Spleen (tissue), 11 donors: ENCODE data around the gene ARHGAP10. TPM values are rescaled to one million over a fixed set of nuclear protein-coding genes. Genes with fewer than 3 reads are reported as not detected.

Experiments used
- DNase-seq: peaks from one replicate; pipeline ENCODE4 v3.0.0-alpha.2; 2020
- H3K27ac ChIP-seq, 8 donors: fragments of 200-600 bp; sonication (generic) in 7 of 8; 1 replicate in 4 of 8; 2 replicates in 4 of 8; pipeline versions ENCODE4 v1.5.0 to v1.8.0; 2016 to 2021; ENCODE audit warnings: inconsistent platforms in 4 of 8, mild to moderate bottlenecking in 4 of 8, moderate library complexity in 1 of 8
- H3K27me3 ChIP-seq, 7 donors: fragments of 200-600 bp; sonication (generic) in 6 of 7; replicated peaks in 1 of 7; 1 replicate in 4 of 7; 2 replicates in 3 of 7; pipeline versions ENCODE4 v1.5.0 to v1.8.0; 2016 to 2021; ENCODE audit warnings: inconsistent platforms in 3 of 7, mild to moderate bottlenecking in 1 of 7
- H3K36me3 ChIP-seq, 6 donors: fragments of 200-600 bp; sonication (generic) in 5 of 6; 1 replicate in 4 of 6; 2 replicates in 2 of 6; pipeline versions ENCODE4 v1.5.0 to v1.8.0; 2016 to 2021; ENCODE audit warnings: inconsistent platforms in 2 of 6
- H3K4me1 ChIP-seq, 6 donors: fragments of 200-600 bp; sonication (generic) in 5 of 6; 1 replicate in 3 of 6; 2 replicates in 3 of 6; pipeline versions ENCODE4 v1.5.0 to v1.8.0; 2016 to 2021; ENCODE audit warnings: inconsistent platforms in 3 of 6
- H3K4me3 ChIP-seq, 8 donors: fragments of 200-600 bp; sonication (generic) in 7 of 8; 1 replicate in 4 of 8; 2 replicates in 4 of 8; pipeline versions ENCODE4 v1.5.0 to v1.8.0; 2016 to 2021; ENCODE audit warnings: inconsistent platforms in 4 of 8, mild to moderate bottlenecking in 4 of 8, moderate library complexity in 2 of 8
- H3K9me3 ChIP-seq, 8 donors: fragments of 200-600 bp; sonication (generic) in 7 of 8; 1 replicate in 4 of 8; 2 replicates in 4 of 8; pipeline versions ENCODE4 v1.5.0 to v1.8.0; 2016 to 2021; ENCODE audit warnings: inconsistent platforms in 4 of 8
- POLR2A ChIP-seq, 3 donors: fragments of 450-650 bp; IDR thresholded peaks; one replicate each; pipeline ENCODE4 v1.5.1; 2017; ENCODE audit warnings: antibody characterized with exemption in 3 of 3, mild to moderate bottlenecking in 1 of 3
- POLR2AphosphoS5 ChIP-seq, 3 donors: sonication (generic); formaldehyde crosslinking; IDR thresholded peaks; one replicate each; pipeline ENCODE4 v1.5.1; 2017; ENCODE audit warnings: antibody characterized with exemption in 3 of 3
- WGBS, 5 donors: extraction: QIAGEN DNeasy Blood & Tissue Kit in 3 of 5; methylation state at CpG; one replicate each; pipeline versions ENCODE4 v1.1.5 to v1.1.7; 2013 to 2018; 5-methylcytosine and 5-hydroxymethylcytosine counted together
- intact Hi-C: fragments of 100-400 bp; cut with DNase I; formaldehyde crosslinking; loops from one replicate; pipeline ENCODE4 v1.15.0; 2023; ENCODE audit warnings: low total_unique reads
- polyA plus RNA-seq, 3 donors: library from polyadenylated mRNA; stranded (reverse); fragments of 200-250 nt; gene quantifications; one replicate each; pipeline ENCODE4 v1.2.1, GENCODE V29; 2013
- total RNA-seq, 7 donors: library from RNA; depleted of rRNA in 3 of 7; stranded (reverse); fragments of >200 nt in 3 of 7; fragmentation: NEBNext Ultra II Directional in 4 of 7; extraction: Animal tissue kit (Norgen Biotek cat#: 25700) in 4 of 7; gene quantifications; one replicate each; pipeline versions ENCODE4 v1.1.0 to v1.2.1, GENCODE V29; 2016 to 2021
- TF ChIP-seq, protein P1 (sequence below), 11 experiments: fragments of 200-600 bp in 7 of 11; fragments of 450-650 bp in 4 of 11; sonication (generic) in 4 of 11; IDR thresholded peaks in 8 of 11; conservative IDR thresholded peaks in 3 of 11; 1 replicate in 7 of 11; 2 replicates in 4 of 11; pipeline versions ENCODE4 v1.4.0 to v1.8.0; 2016 to 2021; ENCODE audit warnings: antibody characterized with exemption in 11 of 11, inconsistent platforms in 4 of 11, mild to moderate bottlenecking in 1 of 11
- donor health status: healthy with polysubstance abuse.
- donor health status: DM: no; HTN: no; CAD: no; lungs with moderate emphysema.
- donor health status: DM: no; HTN: no; CAD: no.
- donor health status: Bipolar disorder and iron deficiency.
- donor health status: healthy.
- donor health status: DM: no; HTN: no; CAD: no.
- donor health status: DM: yes; HTN: yes; CAD: no.

Gene ARHGAP10
- total and polyA plus RNA-seq, 10 donors = 4.0 to 35.5 (median 13.3) TPM

DNA sequence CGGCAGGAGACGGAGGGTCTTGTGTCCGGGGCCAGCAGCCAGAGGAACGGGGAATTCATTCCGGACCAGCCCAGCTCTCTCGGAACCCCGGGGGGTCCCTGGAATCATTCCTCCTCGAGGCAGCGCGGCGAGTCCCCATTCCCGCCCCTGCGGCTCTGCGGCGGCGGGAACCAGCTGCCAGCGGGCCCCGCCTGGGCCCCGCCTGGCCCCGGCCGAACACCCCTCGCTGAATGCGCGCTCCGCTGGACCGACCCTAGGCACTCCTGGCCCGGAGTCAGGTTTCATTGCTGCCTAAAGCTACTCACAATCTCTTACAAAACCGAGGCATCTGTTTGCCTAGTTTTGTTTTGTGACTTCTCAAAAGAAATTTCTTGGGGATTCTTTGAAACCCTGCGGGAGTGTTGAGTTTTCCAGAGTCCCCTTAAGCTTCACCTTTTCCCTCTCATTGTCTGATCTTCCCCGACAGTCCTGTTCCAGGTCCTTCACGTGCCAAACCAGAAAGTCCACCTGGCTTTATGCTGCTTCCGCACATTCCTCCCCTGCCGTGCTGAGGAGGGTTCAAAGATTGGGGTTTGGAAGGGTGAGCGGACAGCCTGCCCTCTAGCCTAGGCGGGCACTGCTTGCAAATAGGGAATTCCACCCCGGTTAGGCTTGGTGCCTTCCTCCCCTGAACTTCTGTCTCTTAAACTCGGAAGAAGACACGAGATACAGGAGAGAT, 789 bp downstream of the ARHGAP10 start:
- no peaks in the 10 kb centered on the region for H3K9me3 ChIP-seq
- peak overlapping the region; percentile 24 to 86 (median 83) for H3K27ac ChIP-seq
- peak overlapping the region; percentile 66 to 89 (median 77) for H3K4me3 ChIP-seq
- H3K27me3 ChIP-seq = peaks cover 0 to 34% (median 7%) of the 10 kb centered on the region in 7 donors
- intact Hi-C loops = no loop called here
- WGBS, 5 donors = 2 to 4% (median 2%) methylated on average over 22 to 38 of the region's 38 CpGs
- DNase-seq = no peak
- peaks cover 6 to 36% (median 28%) of the 10 kb centered on the region in 6 donors for H3K4me1 ChIP-seq
- TF ChIP-seq POLR2A (IDR thresholded peaks at IDR 0.05) (no peak), POLR2AphosphoS5 (IDR thresholded peaks at IDR 0.05) (no peak)
- TF ChIP-seq, protein P1, sequence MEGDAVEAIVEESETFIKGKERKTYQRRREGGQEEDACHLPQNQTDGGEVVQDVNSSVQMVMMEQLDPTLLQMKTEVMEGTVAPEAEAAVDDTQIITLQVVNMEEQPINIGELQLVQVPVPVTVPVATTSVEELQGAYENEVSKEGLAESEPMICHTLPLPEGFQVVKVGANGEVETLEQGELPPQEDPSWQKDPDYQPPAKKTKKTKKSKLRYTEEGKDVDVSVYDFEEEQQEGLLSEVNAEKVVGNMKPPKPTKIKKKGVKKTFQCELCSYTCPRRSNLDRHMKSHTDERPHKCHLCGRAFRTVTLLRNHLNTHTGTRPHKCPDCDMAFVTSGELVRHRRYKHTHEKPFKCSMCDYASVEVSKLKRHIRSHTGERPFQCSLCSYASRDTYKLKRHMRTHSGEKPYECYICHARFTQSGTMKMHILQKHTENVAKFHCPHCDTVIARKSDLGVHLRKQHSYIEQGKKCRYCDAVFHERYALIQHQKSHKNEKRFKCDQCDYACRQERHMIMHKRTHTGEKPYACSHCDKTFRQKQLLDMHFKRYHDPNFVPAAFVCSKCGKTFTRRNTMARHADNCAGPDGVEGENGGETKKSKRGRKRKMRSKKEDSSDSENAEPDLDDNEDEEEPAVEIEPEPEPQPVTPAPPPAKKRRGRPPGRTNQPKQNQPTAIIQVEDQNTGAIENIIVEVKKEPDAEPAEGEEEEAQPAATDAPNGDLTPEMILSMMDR (IDR thresholded peaks at IDR 0.05 in 8 of 11, conservative IDR thresholded peaks at IDR 0.05 in 3 of 11) = no peak
- no peaks in the 10 kb centered on the region for H3K36me3 ChIP-seq

GRCh38 chr4:147733716-147734344, 1.9 kb downstream of the ARHGAP10 start:
- H3K9me3 ChIP-seq = no peaks in the 10 kb centered on the region
- H3K4me3 ChIP-seq = peak overlapping the region in 6 of 8 donors; percentile 66 to 89 (median 73)
- peak overlapping the region in 4 of 8 donors; percentile 83 to 86 (median 84) for H3K27ac ChIP-seq
- TF ChIP-seq POLR2A (IDR thresholded peaks at IDR 0.05) = no peak
- TF ChIP-seq, protein P1 (IDR thresholded peaks at IDR 0.05 in 8 of 11, conservative IDR thresholded peaks at IDR 0.05 in 3 of 11) = no peak
- no peak for TF ChIP-seq POLR2AphosphoS5 (IDR thresholded peaks at IDR 0.05)
- H3K36me3 ChIP-seq = no peaks in the 10 kb centered on the region
- peaks cover 6 to 36% (median 28%) of the 10 kb centered on the region in 6 donors for H3K4me1 ChIP-seq
- no peak for DNase-seq
- WGBS, 5 donors = 72 to 81% (median 81%) methylated on average over 5 of the region's 5 CpGs
- peaks cover 0 to 34% (median 7%) of the 10 kb centered on the region in 7 donors for H3K27me3 ChIP-seq
- intact Hi-C loops = no loop called here

- Histone ChIP-seq H3K27me3 (peaks cover 0 to 34% (median 7%) of the 10 kb centered on the region in 7 donors), H3K36me3 (no peaks in the 10 kb centered on the region), H3K4me1 (peaks cover 6 to 36% (median 28%) of the 10 kb centered on the region in 6 donors), H3K9me3 (no peaks in the 10 kb centered on the region), H3K4me3 (peak overlapping the region in 4 of 8 donors; percentile 66 to 89 (median 80)), H3K27ac (peak overlapping the region in 2 of 8 donors; percentile 83 to 84)
- TF ChIP-seq, protein P1 (IDR thresholded peaks at IDR 0.05 in 8 of 11, conservative IDR thresholded peaks at IDR 0.05 in 3 of 11) = no peak
- no peak for TF ChIP-seq POLR2AphosphoS5 (IDR thresholded peaks at IDR 0.05)
- no peak for TF ChIP-seq POLR2A (IDR thresholded peaks at IDR 0.05)
- intact Hi-C loops = no loop called here
- 78 to 87% (median 79%) methylated on average over 3 of the region's 3 CpGs for WGBS, 5 donors
- DNase-seq = no peak
These were observed 2.6 kb downstream of the ARHGAP10 start for GRCh38 chr4:147734496-147734895.
